ENCODE measurements around the gene TGM4.

The TGM4 gene

DNA sequence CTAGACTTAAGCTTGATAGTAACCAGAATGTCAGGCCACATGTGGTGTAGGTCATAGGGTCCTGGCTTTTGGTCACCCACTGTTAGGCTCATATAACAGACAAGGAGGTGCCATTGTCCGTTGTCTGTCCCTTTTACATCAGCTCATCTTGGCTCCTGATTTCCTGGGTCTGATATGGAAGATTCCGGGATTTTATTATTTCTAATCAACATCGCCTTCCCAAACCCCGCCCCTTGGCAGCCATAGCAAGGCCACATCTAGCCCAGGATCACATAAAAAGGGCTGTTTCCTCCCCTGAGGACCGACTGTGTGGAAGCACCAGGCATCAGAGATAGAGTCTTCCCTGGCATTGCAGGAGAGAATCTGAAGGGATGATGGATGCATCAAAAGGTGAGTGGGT, at the start of gene TGM4:
TGM4 (plus strand) TSS at position 301 of the 400 bp plus-strand sequence; CDS start at position 372, 71 bp downstream.
- ChIA-PET CTCF (no interaction called here), POLR2A (ENCODE audit: low non-redundant PET) (no interaction called here)
- no peak for DNase-seq (ENCODE audit: low spot score)
- TF ChIP-seq, protein P1, sequence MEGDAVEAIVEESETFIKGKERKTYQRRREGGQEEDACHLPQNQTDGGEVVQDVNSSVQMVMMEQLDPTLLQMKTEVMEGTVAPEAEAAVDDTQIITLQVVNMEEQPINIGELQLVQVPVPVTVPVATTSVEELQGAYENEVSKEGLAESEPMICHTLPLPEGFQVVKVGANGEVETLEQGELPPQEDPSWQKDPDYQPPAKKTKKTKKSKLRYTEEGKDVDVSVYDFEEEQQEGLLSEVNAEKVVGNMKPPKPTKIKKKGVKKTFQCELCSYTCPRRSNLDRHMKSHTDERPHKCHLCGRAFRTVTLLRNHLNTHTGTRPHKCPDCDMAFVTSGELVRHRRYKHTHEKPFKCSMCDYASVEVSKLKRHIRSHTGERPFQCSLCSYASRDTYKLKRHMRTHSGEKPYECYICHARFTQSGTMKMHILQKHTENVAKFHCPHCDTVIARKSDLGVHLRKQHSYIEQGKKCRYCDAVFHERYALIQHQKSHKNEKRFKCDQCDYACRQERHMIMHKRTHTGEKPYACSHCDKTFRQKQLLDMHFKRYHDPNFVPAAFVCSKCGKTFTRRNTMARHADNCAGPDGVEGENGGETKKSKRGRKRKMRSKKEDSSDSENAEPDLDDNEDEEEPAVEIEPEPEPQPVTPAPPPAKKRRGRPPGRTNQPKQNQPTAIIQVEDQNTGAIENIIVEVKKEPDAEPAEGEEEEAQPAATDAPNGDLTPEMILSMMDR (conservative IDR thresholded peaks at IDR 0.05; ENCODE audit: low read depth) = no peak
- H3K27ac ChIP-seq = no peak within 1 kb of the TSS

DNA sequence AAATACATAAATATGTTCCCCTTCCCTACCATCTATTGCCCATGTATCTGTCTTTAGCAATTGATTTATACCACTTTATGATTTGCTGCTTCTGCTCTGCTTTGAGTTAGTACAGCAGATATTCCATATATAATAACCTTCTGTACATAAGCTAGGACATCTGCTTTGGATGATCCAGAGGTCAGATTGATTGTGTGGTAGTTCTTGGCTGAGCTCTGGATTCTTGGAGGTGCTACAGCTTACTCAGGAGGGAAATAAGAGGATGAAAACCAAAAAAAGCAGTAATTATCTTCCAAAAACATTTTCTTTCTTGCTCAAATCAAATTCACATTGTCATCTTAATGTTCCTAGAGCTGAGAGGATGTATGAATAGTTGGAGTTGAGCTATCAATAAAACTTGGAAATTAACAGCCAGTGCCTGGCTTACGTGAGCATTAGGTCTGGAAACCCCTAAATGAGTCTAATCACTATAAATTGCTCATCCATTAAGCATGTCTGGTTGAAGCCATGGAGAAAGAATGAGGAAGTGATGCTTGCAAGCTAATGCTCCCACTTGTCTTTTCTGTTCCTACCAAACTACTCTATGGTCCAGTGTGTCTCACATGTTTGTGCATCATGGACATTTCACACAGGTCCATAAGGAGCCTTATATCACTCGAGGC, 49.0 kb upstream of the TGM4 start:
- no peak for DNase-seq (ENCODE audit: low spot score)
- H3K27ac ChIP-seq = no peak overlapping the region
- TF ChIP-seq, protein P1 (conservative IDR thresholded peaks at IDR 0.05; ENCODE audit: low read depth) = no peak
- CTCF ChIA-PET = interaction anchor here (0.5 to 0.7 kb wide), 5 partner anchors 35 to 749 kb away, joined by 3 to 6 read pairs (median 3); no protein-coding TSS in a partner anchor
- POLR2A ChIA-PET (ENCODE audit: low non-redundant PET) = no interaction called here

DNA sequence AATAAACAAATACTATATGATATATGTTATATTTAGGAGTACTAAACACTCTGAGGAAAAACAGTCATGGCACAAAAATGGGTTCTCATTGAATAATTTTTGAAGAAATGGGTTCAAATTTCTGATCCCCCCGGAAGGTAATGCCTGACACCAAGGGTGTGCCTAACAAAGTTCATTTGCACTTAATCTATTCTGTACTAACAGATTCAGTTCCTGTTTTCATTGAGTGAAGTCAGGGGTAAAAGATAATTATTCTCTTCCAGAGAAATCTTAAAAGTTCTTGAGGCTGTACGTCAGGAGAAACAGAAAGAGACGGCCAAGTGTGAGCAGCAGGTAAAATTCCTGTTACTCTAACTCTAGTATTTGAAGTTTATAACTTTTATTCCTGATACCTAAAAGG, 47.2 kb upstream of the TGM4 start:
- POLR2A ChIA-PET (ENCODE audit: low non-redundant PET) = no interaction called here
- CTCF ChIA-PET = no interaction called here

DNA sequence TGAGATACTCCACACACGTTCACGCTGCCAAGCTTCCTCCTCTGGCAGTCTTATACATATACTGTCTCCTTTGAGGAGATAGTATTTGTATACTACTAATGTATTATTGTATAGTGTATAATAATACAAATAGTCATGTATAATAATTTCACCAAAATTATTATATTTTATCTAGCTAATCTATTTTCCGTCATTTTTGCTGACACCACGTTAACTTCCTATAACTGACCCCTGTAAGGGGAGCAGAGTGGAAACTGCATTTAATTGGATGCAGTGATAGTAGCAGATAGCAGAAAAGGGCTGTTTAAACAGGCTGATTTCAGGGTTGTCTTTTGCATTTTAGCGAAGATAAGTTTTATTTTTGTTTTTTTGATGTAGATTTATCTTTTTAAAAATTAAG, 43.2 kb upstream of the TGM4 start:
- TF ChIP-seq, protein P1 (conservative IDR thresholded peaks at IDR 0.05; ENCODE audit: low read depth) = no peak

More for the DNA sequence above, 47.2 kb upstream of the TGM4 start:
- DNase-seq (ENCODE audit: low spot score) = no peak
- TF ChIP-seq, protein P1 (conservative IDR thresholded peaks at IDR 0.05; ENCODE audit: low read depth) = no peak
- H3K27ac ChIP-seq = no peak overlapping the region

DNA sequence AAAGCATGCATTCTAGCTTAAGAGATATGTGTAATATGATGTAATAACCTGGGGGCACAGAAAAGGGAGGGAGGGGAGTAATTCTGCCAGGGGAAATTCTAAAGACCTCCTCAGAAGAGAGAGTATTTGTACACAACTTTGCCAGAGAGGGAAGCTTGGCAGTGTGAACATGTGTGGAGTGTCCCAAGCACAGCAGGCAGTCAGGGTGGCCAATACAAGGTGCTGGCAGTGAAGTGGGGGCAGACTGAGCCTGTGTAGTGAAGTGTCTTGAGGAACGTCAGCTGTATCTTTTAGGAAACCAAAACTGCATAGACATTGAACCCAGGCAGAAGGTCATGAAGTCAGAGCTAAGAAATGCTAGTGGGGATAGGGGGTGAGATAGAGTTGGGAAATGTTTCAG, 42.4 kb upstream of the TGM4 start:
- ChIA-PET POLR2A (ENCODE audit: low non-redundant PET) (no interaction called here), CTCF (no interaction called here)
- TF ChIP-seq, protein P1 (conservative IDR thresholded peaks at IDR 0.05; ENCODE audit: low read depth) = no peak
- no peak overlapping the region for H3K27ac ChIP-seq
- no peak for DNase-seq (ENCODE audit: low spot score)

More for the DNA sequence above, 43.2 kb upstream of the TGM4 start:
- POLR2A ChIA-PET (ENCODE audit: low non-redundant PET) = no interaction called here
- DNase-seq (ENCODE audit: low spot score) = no peak
- H3K27ac ChIP-seq = no peak overlapping the region
- CTCF ChIA-PET = interaction anchor here (0.7 kb wide), 1 partner anchor 1328 kb away, joined by 4 read pairs; no protein-coding TSS in a partner anchor

DNA sequence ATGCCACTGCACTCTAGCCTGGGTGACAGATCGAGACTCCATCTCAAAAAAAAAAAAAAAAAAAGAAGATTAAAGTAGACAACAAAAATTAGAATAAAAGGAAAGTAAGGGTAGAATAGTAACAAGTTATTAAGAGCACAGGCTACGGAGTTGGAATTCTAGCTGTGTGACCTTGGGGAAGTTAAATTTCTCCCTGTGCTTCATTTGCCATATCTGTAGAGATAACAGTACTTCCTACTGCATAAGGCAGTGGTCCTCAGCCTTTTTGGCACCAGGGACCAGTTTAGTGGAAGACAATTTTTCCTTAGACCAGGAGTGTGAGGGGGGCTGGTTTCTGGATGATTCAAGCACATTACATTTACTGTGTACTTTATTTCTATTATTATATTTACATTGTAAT, 41.4 kb upstream of the TGM4 start:
- ChIA-PET CTCF (no interaction called here), POLR2A (ENCODE audit: low non-redundant PET) (no interaction called here)
- TF ChIP-seq, protein P1 (conservative IDR thresholded peaks at IDR 0.05; ENCODE audit: low read depth) = no peak
- H3K27ac ChIP-seq = no peak overlapping the region
- DNase-seq (ENCODE audit: low spot score) = no peak
